Smooth muscle cell (in vitro differentiated cells): ENCODE results near the gene FRS3. TPM values are rescaled to one million over a fixed set of nuclear protein-coding genes. Genes with fewer than 3 reads are reported as not detected.

ENCODE experiments used
- DNase-seq: peaks from one replicate; lab custom pipeline; 2025; ENCODE audit not compliant: unreplicated experiment; lab: John Stamatoyannopoulos, UW
- H2AFZ ChIP-seq: fragments of 200-600 bp; sonication (generic); 2 replicates; pipeline ENCODE4 v1.6.0; 2016; ENCODE audit warnings: antibody characterized with exemption, low read depth, mild to moderate bottlenecking
- H3F3A ChIP-seq: fragments of 200-600 bp; sonication (generic); 2 replicates; pipeline ENCODE4 v1.6.0; 2017; ENCODE audit warnings: antibody characterized with exemption, low read depth
- H3K27ac ChIP-seq: fragments of 200-600 bp; sonication (generic); 2 replicates; pipeline ENCODE4 v1.5.1; 2016; ENCODE audit warnings: low read depth, mild to moderate bottlenecking
- H3K27me3 ChIP-seq: fragments of 200-600 bp; sonication (generic); 2 replicates; pipeline ENCODE4 v1.6.1; 2016; ENCODE audit warnings: low read depth, mild to moderate bottlenecking
- H3K36me3 ChIP-seq: fragments of 200-600 bp; sonication (generic); 2 replicates; pipeline ENCODE4 v1.5.1; 2016; ENCODE audit warnings: low read depth
- H3K4me1 ChIP-seq: fragments of 200-600 bp; sonication (generic); 2 replicates; pipeline ENCODE4 v1.5.1; 2016; ENCODE audit warnings: low read depth
- H3K4me2 ChIP-seq: fragments of 200-600 bp; sonication (generic); 2 replicates; pipeline ENCODE4 v1.6.0; 2016; ENCODE audit warnings: mild to moderate bottlenecking
- H3K4me3 ChIP-seq: fragments of 200-600 bp; sonication (generic); 2 replicates; pipeline ENCODE4 v1.5.1; 2016; ENCODE audit warnings: mild to moderate bottlenecking
- H3K79me2 ChIP-seq: fragments of 200-600 bp; sonication (generic); 2 replicates; pipeline ENCODE4 v1.6.0; 2016; ENCODE audit warnings: low read depth, mild to moderate bottlenecking
- H3K9ac ChIP-seq: fragments of 200-600 bp; sonication (generic); 2 replicates; pipeline ENCODE4 v1.6.0; 2016; ENCODE audit warnings: low read depth
- H3K9me3 ChIP-seq: fragments of 200-600 bp; sonication (generic); replicated peaks from 2 replicates; pipeline ENCODE4 v1.5.1; 2016; ENCODE audit warnings: low read depth
- H4K20me1 ChIP-seq: fragments of 200-600 bp; sonication (generic); 2 replicates; pipeline ENCODE4 v1.6.0; 2016; ENCODE audit warnings: low read depth
- WGBS: methylation state at CpG from one replicate; pipeline ENCODE4 v1.1.7; 2016; ENCODE audit warnings: low lambda C conversion rate; 5-methylcytosine and 5-hydroxymethylcytosine counted together
- polyA plus RNA-seq: library from polyadenylated mRNA; unstranded; fragments of >200 nt; fragmentation: Nextera tagmentation; extraction: Ambion mirVana; gene quantifications from 2 replicates; pipeline ENCODE4 v1.2.1, GENCODE V29; 2016
- total RNA-seq: library from RNA; depleted of rRNA; stranded (reverse); fragments of >200 nt; gene quantifications from 2 replicates; pipeline ENCODE4 v1.2.3, GENCODE V29; 2014
- TF ChIP-seq, protein P1 (sequence below): fragments of 200-600 bp; sonication (generic); IDR thresholded peaks from 2 replicates; pipeline ENCODE4 v1.5.1; 2017; ENCODE audit warnings: borderline replicate concordance, mild to moderate bottlenecking, antibody characterized with exemption; ENCODE audit not compliant: insufficient read depth, poor library complexity, severe bottlenecking

Gene FRS3
- total and polyA plus RNA-seq, 2 experiments from 2014 or later, result 3.1 to 6.4 TPM

DNA sequence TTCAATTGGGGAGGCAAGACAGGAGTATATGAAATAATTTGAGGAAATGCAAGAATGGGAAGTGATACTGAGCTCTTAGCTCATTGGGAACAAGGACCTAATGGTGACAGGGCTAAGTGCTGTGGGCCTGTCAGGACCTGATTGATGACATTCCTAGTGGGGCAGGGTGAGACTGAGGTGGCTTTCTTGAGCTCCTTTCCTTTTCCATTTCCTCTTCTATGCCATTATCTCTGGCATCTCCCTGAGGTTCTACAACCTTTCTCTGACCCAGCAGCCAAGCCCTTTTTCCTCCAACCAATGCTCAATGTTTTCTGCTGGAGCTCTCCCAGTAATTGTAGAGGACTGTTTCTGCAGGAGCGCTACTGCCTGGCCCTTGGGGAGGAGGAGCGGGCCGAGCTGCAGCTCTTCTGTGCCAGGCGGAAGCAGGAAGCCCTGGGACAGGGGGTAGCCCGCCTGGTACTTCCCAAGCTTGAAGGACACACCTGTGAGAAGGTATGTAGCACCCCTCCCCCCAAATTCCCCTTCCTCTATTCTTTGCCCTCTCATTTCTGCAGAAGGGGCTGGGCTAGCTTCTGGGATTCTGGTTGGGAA is 5.0 kb upstream of the FRS3 start:
- H3K4me2 ChIP-seq, result no peak overlapping the region
- no peak overlapping the region for H3K4me3 ChIP-seq
- no peak overlapping the region for H2AFZ ChIP-seq
- no peaks in the 10 kb centered on the region for H3K27me3 ChIP-seq
- peaks cover 11% of the 10 kb centered on the region for H3F3A ChIP-seq
- H3K9me3 ChIP-seq, result no peaks in the 10 kb centered on the region
- H4K20me1 ChIP-seq, result no peaks in the 10 kb centered on the region
- H3K9ac ChIP-seq, result no peak overlapping the region
- H3K4me1 ChIP-seq, result peaks cover 15% of the 10 kb centered on the region
- WGBS, result 66% methylated on average over 5 of the region's 5 CpGs
- DNase-seq, result no peak
- TF ChIP-seq, protein P1, sequence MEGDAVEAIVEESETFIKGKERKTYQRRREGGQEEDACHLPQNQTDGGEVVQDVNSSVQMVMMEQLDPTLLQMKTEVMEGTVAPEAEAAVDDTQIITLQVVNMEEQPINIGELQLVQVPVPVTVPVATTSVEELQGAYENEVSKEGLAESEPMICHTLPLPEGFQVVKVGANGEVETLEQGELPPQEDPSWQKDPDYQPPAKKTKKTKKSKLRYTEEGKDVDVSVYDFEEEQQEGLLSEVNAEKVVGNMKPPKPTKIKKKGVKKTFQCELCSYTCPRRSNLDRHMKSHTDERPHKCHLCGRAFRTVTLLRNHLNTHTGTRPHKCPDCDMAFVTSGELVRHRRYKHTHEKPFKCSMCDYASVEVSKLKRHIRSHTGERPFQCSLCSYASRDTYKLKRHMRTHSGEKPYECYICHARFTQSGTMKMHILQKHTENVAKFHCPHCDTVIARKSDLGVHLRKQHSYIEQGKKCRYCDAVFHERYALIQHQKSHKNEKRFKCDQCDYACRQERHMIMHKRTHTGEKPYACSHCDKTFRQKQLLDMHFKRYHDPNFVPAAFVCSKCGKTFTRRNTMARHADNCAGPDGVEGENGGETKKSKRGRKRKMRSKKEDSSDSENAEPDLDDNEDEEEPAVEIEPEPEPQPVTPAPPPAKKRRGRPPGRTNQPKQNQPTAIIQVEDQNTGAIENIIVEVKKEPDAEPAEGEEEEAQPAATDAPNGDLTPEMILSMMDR, result no peak
- peaks cover 13% of the 10 kb centered on the region for H3K79me2 ChIP-seq
- peaks cover 3% of the 10 kb centered on the region for H3K36me3 ChIP-seq
- H3K27ac ChIP-seq, result no peak overlapping the region

DNA sequence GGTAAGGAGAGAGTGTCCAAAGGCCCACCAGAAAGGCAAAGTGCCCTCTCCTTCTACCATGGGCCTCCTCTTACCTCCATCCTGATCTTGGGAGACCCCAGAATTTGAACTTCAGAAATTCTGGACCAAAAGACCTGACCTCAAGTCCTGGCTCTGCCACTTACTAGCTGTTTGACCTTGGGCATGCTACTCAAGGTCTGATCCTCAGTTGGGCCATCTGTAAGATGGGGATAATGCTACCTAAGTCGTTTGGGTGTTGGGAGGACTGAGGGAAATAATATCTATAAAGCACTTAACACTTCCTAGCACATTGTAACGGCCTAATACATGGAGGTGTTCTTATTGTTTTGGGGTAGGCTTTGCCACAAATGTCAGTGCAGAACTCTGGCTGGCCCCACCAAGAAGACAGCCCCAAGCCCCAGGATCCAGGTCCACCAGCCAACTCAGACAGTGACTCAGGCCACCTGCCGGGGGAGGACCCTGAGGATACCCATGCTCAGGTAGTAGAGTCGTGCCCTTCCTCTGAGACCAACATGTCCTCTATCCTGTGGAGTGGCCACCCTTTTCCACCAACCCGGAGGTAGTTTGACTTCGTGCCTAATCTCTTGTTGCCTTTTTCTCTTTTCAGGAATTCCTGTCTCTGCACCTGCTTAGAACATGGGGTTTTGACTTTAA is 3.5 kb upstream of the FRS3 start:
- Histone ChIP-seq H3K4me2 (no peak overlapping the region), H3K79me2 (peaks cover 6% of the 10 kb centered on the region), H2AFZ (no peak overlapping the region), H3F3A (no peaks in the 10 kb centered on the region), H3K4me1 (peaks cover 21% of the 10 kb centered on the region), H3K9me3 (no peaks in the 10 kb centered on the region), H3K9ac (no peak overlapping the region), H3K4me3 (no peak overlapping the region), H3K36me3 (no peaks in the 10 kb centered on the region), H3K27me3 (no peaks in the 10 kb centered on the region), H3K27ac (no peak overlapping the region), H4K20me1 (no peaks in the 10 kb centered on the region)
- WGBS, result 75% methylated on average over 6 of the region's 6 CpGs
- TF ChIP-seq, protein P1, result no peak
- no peak for DNase-seq

DNA sequence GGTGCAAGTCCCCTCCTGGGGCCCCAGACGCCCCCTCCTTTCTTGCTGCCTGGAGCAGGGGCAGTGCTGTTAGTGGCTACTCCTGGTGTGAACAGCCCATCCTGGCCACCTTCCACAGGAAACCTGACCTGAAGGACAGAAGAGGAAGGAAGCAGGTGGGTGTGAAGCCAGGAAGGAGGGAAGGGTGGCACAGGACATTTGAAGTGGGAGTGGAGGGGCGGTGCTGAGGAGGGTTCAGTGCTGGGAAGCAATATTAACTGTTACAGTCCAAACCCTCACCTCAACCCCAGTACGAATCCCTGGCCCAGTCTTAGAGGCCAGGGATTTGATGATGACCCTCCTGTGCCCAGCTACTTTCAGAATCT is 1.6 kb upstream of the FRS3 start:
- Histone ChIP-seq H3F3A (no peaks in the 10 kb centered on the region), H2AFZ (peak overlapping the region; percentile 45), H3K4me2 (peak overlapping the region; percentile 88), H3K9ac (no peak overlapping the region), H3K27ac (no peak overlapping the region), H3K27me3 (no peaks in the 10 kb centered on the region), H3K36me3 (no peaks in the 10 kb centered on the region), H3K79me2 (no peaks in the 10 kb centered on the region), H3K4me3 (peak overlapping the region; percentile 55), H4K20me1 (no peaks in the 10 kb centered on the region), H3K4me1 (peaks cover 21% of the 10 kb centered on the region), H3K9me3 (no peaks in the 10 kb centered on the region)
- TF ChIP-seq, protein P1, result no peak
- no peak for DNase-seq
- WGBS, result 61% methylated on average over 3 of the region's 3 CpGs
